Suppressor macrophage treated with lipopolysaccharide for 1 hour (primary cell): ENCODE data around the gene HNRNPM.

Experiments used
- DNase-seq, 3 donors: peaks; one replicate each; pipeline ENCODE4 v3.0.0-alpha.2; 2020 to 2022

The HNRNPM gene

GRCh38 chr19:8487137-8487851 lies 42.5 kb downstream of the HNRNPM start:
- peak; percentile 88 to 93 (median 91) for DNase-seq

- DNase-seq = peak in 1 of 3 donors; percentile 25
Measured at GRCh38 chr19:8488365-8488764, 43.6 kb downstream of the HNRNPM start.

- DNase-seq = no peak
Measured at GRCh38 chr19:8489561-8490394, 45.0 kb downstream of the HNRNPM start.

GRCh38 chr19:8490395-8490760 lies 45.6 kb downstream of the HNRNPM start:
- no peak for DNase-seq

- DNase-seq = no peak
Measured at GRCh38 chr19:8490873-8491272, 46.1 kb downstream of the HNRNPM start.

GRCh38 chr19:8491574-8491973 lies 46.8 kb downstream of the HNRNPM start:
- no peak for DNase-seq

- DNase-seq = peak; percentile 33 to 40 (median 40)
Measured at GRCh38 chr19:8494158-8494557, 49.4 kb downstream of the HNRNPM start.

GRCh38 chr19:8498295-8498694 lies 53.5 kb downstream of the HNRNPM start:
- DNase-seq = no peak

- DNase-seq = no peak
Measured at GRCh38 chr19:8499048-8499833, 54.5 kb downstream of the HNRNPM start.

- peak; percentile 56 to 68 (median 65) for DNase-seq
Measured at GRCh38 chr19:8500158-8500557, 55.4 kb downstream of the HNRNPM start.

- peak in 1 of 3 donors; percentile 18 for DNase-seq
Measured at GRCh38 chr19:8501516-8501915, 56.7 kb downstream of the HNRNPM start.

- DNase-seq = peak; percentile 53 to 66 (median 61)
Measured at GRCh38 chr19:8501981-8502380, 57.2 kb downstream of the HNRNPM start.

GRCh38 chr19:8503510-8503909 lies 58.7 kb downstream of the HNRNPM start:
- peak; percentile 74 to 81 (median 77) for DNase-seq

GRCh38 chr19:8504171-8504570 lies 59.4 kb downstream of the HNRNPM start:
- DNase-seq = no peak

- peak in 2 of 3 donors; percentile 37 to 41 for DNase-seq
Measured at GRCh38 chr19:8504919-8505318, 60.1 kb downstream of the HNRNPM start.

- peak; percentile 60 to 90 (median 77) for DNase-seq
Measured at GRCh38 chr19:8505680-8506401, 61.1 kb downstream of the HNRNPM start.

- DNase-seq = no peak
Measured at GRCh38 chr19:8506402-8506957, 61.7 kb downstream of the HNRNPM start.

- no peak for DNase-seq
Measured at GRCh38 chr19:8510589-8511115, 65.9 kb downstream of the HNRNPM start.

GRCh38 chr19:8511573-8512101 lies 66.9 kb downstream of the HNRNPM start:
- DNase-seq = no peak

GRCh38 chr19:8512115-8512967 lies 67.6 kb downstream of the HNRNPM start:
- peak; percentile 42 to 68 (median 46) for DNase-seq
